ENCODE data around the gene TSPAN18.

TSPAN18 gene

GRCh38 chr11:44741976-44742375 lies 15.2 kb downstream of the TSPAN18 start:
- no peak for DNase-seq

GRCh38 chr11:44742508-44743246 lies 15.9 kb downstream of the TSPAN18 start:
- no peak for DNase-seq

GRCh38 chr11:44743326-44743725 lies 16.6 kb downstream of the TSPAN18 start:
- no peak for DNase-seq

- no peak for DNase-seq
These were observed 17.3 kb downstream of the TSPAN18 start for GRCh38 chr11:44743959-44744557.

GRCh38 chr11:44746894-44747293 lies 20.1 kb downstream of the TSPAN18 start:
- no peak for DNase-seq

GRCh38 chr11:44747316-44747715 lies 20.6 kb downstream of the TSPAN18 start:
- no peak for DNase-seq

GRCh38 chr11:44747836-44748235 lies 21.1 kb downstream of the TSPAN18 start:
- no peak for DNase-seq

- DNase-seq, result no peak
These were observed 21.8 kb downstream of the TSPAN18 start for GRCh38 chr11:44748606-44749005.

- DNase-seq, result no peak
These were observed 22.4 kb downstream of the TSPAN18 start for GRCh38 chr11:44749189-44749588.

- DNase-seq, result no peak
These were observed 24.0 kb downstream of the TSPAN18 start for GRCh38 chr11:44750551-44751465.

- DNase-seq, result no peak
These were observed 25.5 kb downstream of the TSPAN18 start for GRCh38 chr11:44752300-44752699.

- DNase-seq, result no peak
These were observed 26.0 kb downstream of the TSPAN18 start for GRCh38 chr11:44752713-44753112.

GRCh38 chr11:44753961-44754645 lies 27.3 kb downstream of the TSPAN18 start:
- DNase-seq, result no peak

- DNase-seq, result no peak
These were observed 28.3 kb downstream of the TSPAN18 start for GRCh38 chr11:44754876-44755555.

GRCh38 chr11:44755556-44756523 lies 29.1 kb downstream of the TSPAN18 start:
- DNase-seq, result no peak

GRCh38 chr11:44758983-44759382 lies 32.2 kb downstream of the TSPAN18 start:
- DNase-seq, result no peak

GRCh38 chr11:44759743-44760476 lies 33.1 kb downstream of the TSPAN18 start:
- DNase-seq, result no peak

GRCh38 chr11:44760477-44760872 lies 33.7 kb downstream of the TSPAN18 start:
- no peak for DNase-seq

- DNase-seq, result no peak
These were observed 34.3 kb downstream of the TSPAN18 start for GRCh38 chr11:44760917-44761550.

- DNase-seq, result no peak
These were observed 34.8 kb downstream of the TSPAN18 start for GRCh38 chr11:44761551-44761961.

All from NK-92 treated with Interleukin-12 subunit alpha and Interleukin-12 subunit beta, amount 100 ng/mL, for 24 hours (cell line).